ENCODE measurements around the gene MEI4.

- TF ChIP-seq RNF219 (CRISPR knock-in tag; IDR thresholded peaks at IDR 0.05) (no peak), CTCF (CRISPR knock-in tag; IDR thresholded peaks at IDR 0.05) (no peak), CREBL2 (CRISPR knock-in tag; IDR thresholded peaks at IDR 0.05; ENCODE audit: borderline replicate concordance) (no peak), POLR2A (IDR thresholded peaks at IDR 0.05; ENCODE audit: insufficient read depth in 1 of 2, low read depth in 2 of 2, low read length in 2 of 2) (no peak)
Measured at GRCh38 chr6:77815531-77815930, 162.7 kb downstream of the MEI4 start.

Data from HepG2 (cell line).